Hematopoietic multipotent progenitor cell treated with erythropoietin and hydrocortisone succinate and interleukin-3 and kit ligand, for 17 days (in vitro differentiated cells): ENCODE data around the gene KARS1.

ENCODE experiments used
- DNase-seq: peaks from one replicate; pipeline ENCODE4 v3.0.0-alpha.2; 2015; ENCODE audit warnings: low spot score

KARS1 gene

DNA sequence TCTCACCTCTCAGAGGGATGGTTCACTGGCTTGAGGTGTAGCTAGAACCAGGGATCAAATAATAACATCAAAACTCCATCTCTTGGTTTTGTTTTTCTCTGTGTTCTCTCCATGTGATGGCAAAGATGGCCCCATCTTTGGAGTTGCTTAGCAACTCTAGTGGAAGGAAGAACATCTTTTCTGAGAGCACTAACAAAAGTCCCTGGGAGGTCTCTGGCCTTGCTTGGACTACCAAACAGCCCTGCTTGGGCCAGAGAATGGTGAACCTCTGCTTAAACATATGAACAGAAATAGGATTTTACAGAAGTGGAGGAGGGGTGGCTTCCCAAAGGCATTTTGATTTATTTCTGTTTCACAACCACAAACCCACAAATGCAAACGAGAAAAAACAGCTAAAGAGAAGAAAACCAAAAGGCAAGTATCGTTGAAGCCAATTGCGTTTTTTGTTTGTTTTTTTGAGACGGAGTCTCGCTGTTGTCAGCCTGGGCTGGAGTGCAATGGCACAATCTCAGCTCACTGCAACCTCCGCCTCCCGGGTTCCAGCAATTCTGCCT, 68.1 kb downstream of the KARS1 start:
- no peak for DNase-seq

DNA sequence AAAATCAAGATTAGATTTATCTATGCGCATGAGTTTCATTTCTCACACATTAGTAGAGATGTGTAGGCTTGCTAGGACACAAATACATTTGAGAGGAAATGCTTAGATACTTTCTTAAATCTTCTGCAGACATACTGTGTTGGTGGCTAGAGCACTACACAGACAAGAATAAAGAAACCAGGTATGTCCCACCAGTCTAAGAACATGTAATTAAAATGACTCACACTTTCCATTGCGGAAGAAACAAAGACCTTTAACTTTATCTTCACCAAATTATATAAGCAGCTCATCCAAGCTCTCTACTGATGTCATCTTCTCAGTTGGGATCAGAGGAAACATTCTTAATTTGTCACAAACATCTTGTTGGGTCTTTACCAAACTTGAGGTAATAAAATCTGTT, 68.7 kb downstream of the KARS1 start:
- no peak for DNase-seq

DNA sequence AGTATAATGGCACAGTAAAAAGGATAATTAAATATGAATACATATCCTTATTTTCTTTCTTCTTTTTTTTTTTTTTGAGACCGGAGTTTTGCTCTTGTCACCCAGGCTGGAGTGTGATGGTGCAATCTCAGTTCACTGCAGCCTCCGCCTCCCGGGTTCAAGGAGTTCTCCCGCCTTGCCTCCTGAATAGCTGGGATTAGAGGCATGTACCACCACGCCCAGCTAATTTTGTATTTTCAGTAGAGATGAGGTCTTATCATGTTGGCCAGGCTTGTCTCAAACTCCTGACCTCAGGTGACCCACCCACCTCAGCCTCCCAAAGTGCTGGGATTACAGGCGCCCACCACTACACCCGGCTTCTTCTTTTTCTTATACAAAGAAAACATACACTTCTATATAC, 69.3 kb downstream of the KARS1 start:
- DNase-seq = peak; percentile 37
